OCI-LY3 (cell line): ENCODE data around the gene SEL1L.

ENCODE experiments used
- EZH2phosphoT487 ChIP-seq: fragments of 200-600 bp; shearing (Covaris generic); IDR thresholded peaks from 2 replicates; pipeline ENCODE4 v1.6.1; 2018; ENCODE audit warnings: antibody characterized with exemption, mixed run types, low read depth
- TF ChIP-seq, protein P1 (sequence below): fragments of 200-600, 300-600 bp; sonication (generic); IDR thresholded peaks from 2 replicates; pipeline ENCODE4 v1.5.1; 2014; ENCODE audit warnings: antibody characterized with exemption, low read length, low read depth

DNA sequence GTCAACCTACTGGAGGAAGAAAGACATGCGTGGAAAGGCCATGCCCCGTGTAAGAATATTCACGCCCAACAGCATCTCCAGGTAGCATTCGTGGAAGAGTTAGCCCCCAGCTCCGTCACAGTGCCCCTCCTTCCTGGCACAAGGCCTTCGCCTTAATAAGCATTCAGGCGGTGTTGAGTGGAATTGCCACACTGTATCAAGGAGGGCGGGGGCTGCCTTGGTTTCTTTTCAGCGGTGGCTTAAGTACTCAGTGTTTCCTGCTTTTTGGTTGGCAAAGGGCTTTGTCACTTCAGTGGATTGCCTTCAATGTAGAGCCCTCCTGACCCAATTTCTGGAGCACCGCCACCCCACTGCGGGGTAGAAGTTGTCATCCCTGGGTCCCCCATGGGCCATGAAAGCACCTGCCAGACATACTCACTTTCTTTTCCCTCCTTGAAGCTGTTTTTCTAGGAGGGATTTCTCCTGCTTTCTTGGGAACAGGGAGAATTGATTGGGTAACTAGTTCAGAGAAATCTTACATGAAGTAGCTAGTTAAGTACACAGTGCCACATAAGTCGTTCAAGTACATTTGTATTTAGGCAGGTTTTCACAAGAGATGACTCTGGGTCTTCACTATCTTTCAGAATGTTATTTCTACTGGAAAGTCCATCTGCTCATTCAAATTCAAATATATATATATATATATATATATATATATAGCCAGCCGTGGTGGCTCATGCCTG lies 68.0 kb downstream of the SEL1L start:
- TF ChIP-seq, protein P1, sequence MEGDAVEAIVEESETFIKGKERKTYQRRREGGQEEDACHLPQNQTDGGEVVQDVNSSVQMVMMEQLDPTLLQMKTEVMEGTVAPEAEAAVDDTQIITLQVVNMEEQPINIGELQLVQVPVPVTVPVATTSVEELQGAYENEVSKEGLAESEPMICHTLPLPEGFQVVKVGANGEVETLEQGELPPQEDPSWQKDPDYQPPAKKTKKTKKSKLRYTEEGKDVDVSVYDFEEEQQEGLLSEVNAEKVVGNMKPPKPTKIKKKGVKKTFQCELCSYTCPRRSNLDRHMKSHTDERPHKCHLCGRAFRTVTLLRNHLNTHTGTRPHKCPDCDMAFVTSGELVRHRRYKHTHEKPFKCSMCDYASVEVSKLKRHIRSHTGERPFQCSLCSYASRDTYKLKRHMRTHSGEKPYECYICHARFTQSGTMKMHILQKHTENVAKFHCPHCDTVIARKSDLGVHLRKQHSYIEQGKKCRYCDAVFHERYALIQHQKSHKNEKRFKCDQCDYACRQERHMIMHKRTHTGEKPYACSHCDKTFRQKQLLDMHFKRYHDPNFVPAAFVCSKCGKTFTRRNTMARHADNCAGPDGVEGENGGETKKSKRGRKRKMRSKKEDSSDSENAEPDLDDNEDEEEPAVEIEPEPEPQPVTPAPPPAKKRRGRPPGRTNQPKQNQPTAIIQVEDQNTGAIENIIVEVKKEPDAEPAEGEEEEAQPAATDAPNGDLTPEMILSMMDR = no peak
- no peak for TF ChIP-seq EZH2phosphoT487
